Measurements from ENCODE around the gene ANK2. TPM values are rescaled to one million over a fixed set of nuclear protein-coding genes. Genes with fewer than 3 reads are reported as not detected.

The ANK2 gene
- total and polyA plus RNA-seq, 10 donors: 5.3 to 158 (median 72.9) TPM

DNA sequence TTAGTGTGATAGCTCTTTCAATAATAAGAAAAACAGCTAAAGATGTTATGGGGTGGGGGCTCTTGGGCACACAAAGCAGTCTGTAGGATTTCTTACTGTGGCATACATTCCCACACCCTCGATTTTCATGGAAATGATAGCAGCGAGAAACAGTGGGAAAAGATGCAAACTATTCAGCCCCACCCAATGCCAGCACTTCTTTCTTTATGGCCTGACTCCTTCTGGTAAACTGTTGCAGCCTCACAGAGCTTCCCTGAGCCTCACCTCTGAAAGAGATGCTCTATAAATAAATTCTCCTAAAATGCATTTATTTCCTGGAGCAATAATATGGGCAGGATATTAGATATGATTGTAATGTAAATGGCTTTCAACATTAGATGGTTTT, 910 bp downstream of the ANK2 start:
- 17 to 34% (median 22%) methylated on average over 2 of the region's 2 CpGs for WGBS, 5 donors
- TF ChIP-seq, protein P1, sequence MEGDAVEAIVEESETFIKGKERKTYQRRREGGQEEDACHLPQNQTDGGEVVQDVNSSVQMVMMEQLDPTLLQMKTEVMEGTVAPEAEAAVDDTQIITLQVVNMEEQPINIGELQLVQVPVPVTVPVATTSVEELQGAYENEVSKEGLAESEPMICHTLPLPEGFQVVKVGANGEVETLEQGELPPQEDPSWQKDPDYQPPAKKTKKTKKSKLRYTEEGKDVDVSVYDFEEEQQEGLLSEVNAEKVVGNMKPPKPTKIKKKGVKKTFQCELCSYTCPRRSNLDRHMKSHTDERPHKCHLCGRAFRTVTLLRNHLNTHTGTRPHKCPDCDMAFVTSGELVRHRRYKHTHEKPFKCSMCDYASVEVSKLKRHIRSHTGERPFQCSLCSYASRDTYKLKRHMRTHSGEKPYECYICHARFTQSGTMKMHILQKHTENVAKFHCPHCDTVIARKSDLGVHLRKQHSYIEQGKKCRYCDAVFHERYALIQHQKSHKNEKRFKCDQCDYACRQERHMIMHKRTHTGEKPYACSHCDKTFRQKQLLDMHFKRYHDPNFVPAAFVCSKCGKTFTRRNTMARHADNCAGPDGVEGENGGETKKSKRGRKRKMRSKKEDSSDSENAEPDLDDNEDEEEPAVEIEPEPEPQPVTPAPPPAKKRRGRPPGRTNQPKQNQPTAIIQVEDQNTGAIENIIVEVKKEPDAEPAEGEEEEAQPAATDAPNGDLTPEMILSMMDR (IDR thresholded peaks at IDR 0.05 in 8 of 11, conservative IDR thresholded peaks at IDR 0.05 in 3 of 11): no peak
- no peak for TF ChIP-seq POLR2AphosphoS5 (IDR thresholded peaks at IDR 0.05)
- no peak for TF ChIP-seq POLR2A (IDR thresholded peaks at IDR 0.05)
- DNase-seq: no peak
- H3K9me3 ChIP-seq: no peaks in the 10 kb centered on the region
- intact Hi-C loops (cut with DNase I; ENCODE audit: low total_unique reads): no loop called here
- H3K36me3 ChIP-seq: no peaks in the 10 kb centered on the region
- no peaks in the 10 kb centered on the region for H3K4me1 ChIP-seq
- H3K27ac ChIP-seq: no peak overlapping the region
- H3K4me3 ChIP-seq: no peak overlapping the region
- H3K27me3 ChIP-seq (replicated peaks in 1 of 7): peaks cover 0 to 4% (median 0%) of the 10 kb centered on the region in 7 donors

GRCh38 chr4:113050837-113051236, 1.4 kb downstream of the ANK2 start:
- Histone ChIP-seq H3K36me3 (no peaks in the 10 kb centered on the region), H3K27me3 (replicated peaks in 1 of 7) (peaks cover 0 to 4% (median 0%) of the 10 kb centered on the region in 7 donors), H3K27ac (no peak overlapping the region), H3K9me3 (no peaks in the 10 kb centered on the region), H3K4me3 (no peak overlapping the region), H3K4me1 (no peaks in the 10 kb centered on the region)
- DNase-seq: no peak
- WGBS, 5 donors: 83 to 94% (median 87%) methylated on average over 3 of the region's 3 CpGs
- intact Hi-C loops (cut with DNase I; ENCODE audit: low total_unique reads): no loop called here
- TF ChIP-seq POLR2AphosphoS5 (IDR thresholded peaks at IDR 0.05) (no peak), POLR2A (IDR thresholded peaks at IDR 0.05) (no peak)
- TF ChIP-seq, protein P1 (IDR thresholded peaks at IDR 0.05 in 8 of 11, conservative IDR thresholded peaks at IDR 0.05 in 3 of 11): no peak

DNA sequence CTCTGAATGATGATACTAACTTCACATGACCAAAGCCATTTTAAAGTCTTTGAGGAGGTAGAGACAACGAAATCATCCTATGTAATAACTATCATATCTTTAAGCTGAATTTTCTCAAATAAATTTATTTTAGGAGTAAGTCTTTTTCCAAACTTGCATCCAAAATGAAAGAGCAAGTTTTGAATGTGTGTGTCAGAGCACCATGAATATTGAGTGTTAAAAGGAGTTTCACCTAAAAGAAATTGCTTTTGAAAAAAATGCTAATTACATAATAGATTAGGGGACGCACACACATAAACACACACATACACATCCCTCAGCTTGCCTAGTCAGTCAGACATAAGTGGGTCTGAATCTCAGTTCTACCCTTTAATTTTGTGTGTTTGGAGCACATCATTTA, 1.9 kb downstream of the ANK2 start:
- Histone ChIP-seq H3K4me1 (no peaks in the 10 kb centered on the region), H3K27ac (no peak overlapping the region), H3K9me3 (no peaks in the 10 kb centered on the region), H3K36me3 (no peaks in the 10 kb centered on the region), H3K4me3 (no peak overlapping the region), H3K27me3 (replicated peaks in 1 of 7) (peaks cover 0 to 4% (median 0%) of the 10 kb centered on the region in 7 donors)
- intact Hi-C loops (cut with DNase I; ENCODE audit: low total_unique reads): no loop called here
- no peak for DNase-seq
- 67 to 89% (median 84%) methylated on average over 2 of the region's 2 CpGs for WGBS, 5 donors
- no peak for TF ChIP-seq POLR2AphosphoS5 (IDR thresholded peaks at IDR 0.05)
- TF ChIP-seq, protein P1 (IDR thresholded peaks at IDR 0.05 in 8 of 11, conservative IDR thresholded peaks at IDR 0.05 in 3 of 11): no peak
- no peak for TF ChIP-seq POLR2A (IDR thresholded peaks at IDR 0.05)

DNA sequence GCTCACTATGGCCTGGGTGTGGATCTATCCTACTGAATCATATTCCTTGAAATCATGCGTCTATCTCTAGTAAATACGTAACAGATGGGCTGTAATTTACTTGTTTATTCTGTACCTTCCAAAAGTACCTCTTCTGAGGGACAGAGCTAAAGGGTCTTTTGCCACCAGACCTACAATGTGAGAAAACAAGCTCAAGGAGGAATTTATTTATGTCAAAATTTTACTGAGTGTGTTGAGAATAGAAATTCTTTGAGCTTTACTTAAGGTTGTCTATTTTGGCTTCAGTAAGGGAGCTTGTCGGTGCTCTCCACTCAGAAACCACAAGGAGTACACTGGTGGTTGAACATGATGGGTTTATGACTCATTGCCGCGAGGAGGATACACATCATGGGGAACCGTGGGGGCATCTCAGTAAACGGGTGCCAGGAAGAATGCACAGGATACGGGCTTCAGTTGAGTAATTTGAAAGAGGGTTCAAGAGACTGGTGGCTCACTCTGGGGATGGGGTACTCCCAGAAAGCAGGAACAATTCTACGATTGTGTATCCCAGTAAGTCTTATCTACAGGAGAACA, 3.0 kb downstream of the ANK2 start:
- no peak for DNase-seq
- Histone ChIP-seq H3K27ac (no peak overlapping the region), H3K4me3 (no peak overlapping the region), H3K9me3 (no peaks in the 10 kb centered on the region), H3K36me3 (no peaks in the 10 kb centered on the region), H3K27me3 (replicated peaks in 1 of 7) (peaks cover 0 to 4% (median 0%) of the 10 kb centered on the region in 7 donors), H3K4me1 (no peaks in the 10 kb centered on the region)
- TF ChIP-seq, protein P1 (IDR thresholded peaks at IDR 0.05 in 8 of 11, conservative IDR thresholded peaks at IDR 0.05 in 3 of 11): no peak
- TF ChIP-seq POLR2AphosphoS5 (IDR thresholded peaks at IDR 0.05) (no peak), POLR2A (IDR thresholded peaks at IDR 0.05) (no peak)
- intact Hi-C loops (cut with DNase I; ENCODE audit: low total_unique reads): no loop called here
- whole genome bisulfite sequencing, 5 donors: 65 to 83% (median 74%) methylated on average over 9 of the region's 9 CpGs
